HK-2 (cell line): ENCODE results near the gene ANXA3.

ENCODE experiments used
- DNase-seq: peaks from one replicate; pipeline ENCODE4 v3.0.0-alpha.2; 2018; ENCODE audit not compliant: unreplicated experiment

Gene ANXA3

GRCh38 chr4:78644744-78645330 is 93.3 kb downstream of the ANXA3 start:
- DNase-seq, result peak; percentile 41

DNA sequence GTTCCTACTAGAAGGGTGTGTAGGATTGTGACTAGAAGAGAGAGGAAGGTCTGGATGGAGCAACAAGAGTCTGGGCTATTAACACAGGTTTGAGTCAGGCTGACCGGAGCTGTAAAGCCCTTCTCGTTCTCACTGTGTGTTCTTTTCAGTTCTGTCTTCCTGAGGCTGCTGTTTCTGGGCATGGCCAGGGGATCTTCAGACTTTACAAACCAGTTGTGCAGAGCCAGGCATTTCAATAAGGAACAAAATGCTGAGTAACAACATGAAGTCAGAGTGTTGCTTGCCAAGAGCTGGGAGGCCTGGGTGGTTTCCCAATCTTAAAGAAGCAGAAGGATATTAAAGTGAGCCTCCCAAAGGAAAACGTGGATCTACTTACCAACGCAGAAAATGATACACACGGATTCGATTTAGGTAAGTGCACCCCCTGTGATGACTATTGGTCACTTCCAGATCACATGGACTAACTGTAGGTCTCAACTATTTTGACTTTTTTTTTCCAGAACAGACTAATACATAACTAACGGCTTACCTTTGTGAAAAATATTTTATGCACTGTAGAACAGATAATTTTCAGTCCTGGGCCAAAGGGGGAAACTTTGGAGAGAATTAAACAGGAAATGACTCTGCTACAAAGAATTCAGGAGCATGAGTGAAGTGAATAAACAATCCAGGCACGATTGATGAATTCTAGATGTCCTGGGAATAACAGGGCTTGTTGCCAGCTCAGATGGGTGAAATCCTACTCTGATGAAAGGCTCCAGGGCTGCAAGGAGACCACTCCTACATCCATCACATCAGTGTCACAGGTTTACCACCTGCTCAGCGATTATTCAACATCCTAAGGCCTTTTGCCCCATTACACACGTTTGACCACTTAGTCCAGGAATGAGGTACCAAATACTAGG is 94.5 kb downstream of the ANXA3 start:
- DNase-seq, result peak; percentile 55

GRCh38 chr4:78647272-78647671 is 95.7 kb downstream of the ANXA3 start:
- DNase-seq, result no peak

GRCh38 chr4:78648640-78649363 is 97.2 kb downstream of the ANXA3 start:
- DNase-seq, result no peak

GRCh38 chr4:78650106-78651024 is 98.8 kb downstream of the ANXA3 start:
- no peak for DNase-seq

GRCh38 chr4:78651250-78651860 is 99.8 kb downstream of the ANXA3 start:
- no peak for DNase-seq

DNA sequence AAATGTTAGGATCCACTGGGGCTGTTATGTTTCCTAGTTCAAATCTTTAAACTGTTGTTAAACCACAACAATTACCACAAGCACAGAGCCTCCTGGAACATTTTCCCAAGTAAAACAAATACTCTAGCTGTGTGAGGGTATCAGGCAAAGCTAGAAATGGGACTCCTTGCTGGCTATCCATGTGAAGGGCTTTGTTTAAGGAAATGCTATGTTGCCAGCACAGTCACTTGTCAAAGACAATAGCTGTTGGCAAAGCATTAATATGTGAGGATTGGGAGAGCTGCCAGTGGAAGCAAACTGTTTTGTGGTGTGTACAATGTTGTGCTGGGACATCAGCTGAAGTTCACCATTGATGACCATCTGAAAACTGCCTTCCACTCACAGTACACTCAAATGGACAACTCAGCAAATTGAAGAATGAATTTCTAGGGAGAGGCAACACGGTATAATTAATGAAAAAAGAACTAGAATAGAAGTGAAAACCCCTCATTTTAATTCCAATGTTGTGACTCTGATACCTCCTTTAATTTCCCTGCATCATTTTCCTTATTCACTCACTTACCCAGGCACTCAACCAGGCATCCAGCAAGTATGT is 100.8 kb downstream of the ANXA3 start:
- no peak for DNase-seq

- DNase-seq, result no peak
Measured at GRCh38 chr4:78653655-78654054, 102.1 kb downstream of the ANXA3 start.

- no peak for DNase-seq
Measured at GRCh38 chr4:78654807-78655206, 103.2 kb downstream of the ANXA3 start.

GRCh38 chr4:78656968-78657445 is 105.4 kb downstream of the ANXA3 start:
- no peak for DNase-seq

DNA sequence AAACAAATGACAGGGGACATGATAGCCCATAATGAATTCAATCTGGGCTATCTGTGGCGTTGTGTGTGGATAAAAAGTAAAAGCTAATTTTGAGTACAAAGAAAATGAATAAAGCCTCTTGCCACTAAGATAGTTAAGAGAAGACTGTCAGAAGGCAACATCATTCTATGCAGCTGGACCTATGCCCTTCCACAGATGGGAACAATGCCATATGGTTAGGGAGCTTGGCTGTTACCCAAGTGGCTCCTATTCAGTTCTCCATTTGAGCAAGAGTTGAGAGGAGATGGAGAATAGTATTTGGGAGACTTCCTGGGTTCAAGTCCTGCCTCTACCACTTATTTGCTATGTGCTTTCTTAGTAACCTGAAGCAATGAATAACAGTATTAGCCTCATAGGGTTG is 107.7 kb downstream of the ANXA3 start:
- DNase-seq, result no peak

DNA sequence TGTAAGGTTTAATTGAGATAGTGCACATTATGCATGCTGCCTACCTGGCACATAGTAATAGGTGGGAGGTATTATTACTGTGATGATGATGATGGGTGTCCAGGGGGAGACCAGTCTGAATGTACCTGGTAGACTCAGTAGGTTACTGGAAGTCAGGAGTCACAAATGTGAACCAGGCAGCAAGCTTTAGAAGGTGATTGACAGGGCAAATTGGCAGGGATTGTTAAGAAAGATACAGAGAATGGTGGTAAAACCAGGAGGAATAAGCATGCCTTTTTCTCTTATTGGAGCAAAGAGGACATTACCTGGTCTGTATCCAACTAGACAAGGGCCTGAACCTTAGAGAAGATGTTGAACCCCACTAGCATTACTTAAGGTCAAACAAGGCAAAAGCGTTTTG is 108.1 kb downstream of the ANXA3 start:
- no peak for DNase-seq
